Measurements from ENCODE around the gene LAMC2. TPM values are rescaled to one million over a fixed set of nuclear protein-coding genes. Genes with fewer than 3 reads are reported as not detected.
A peak's percentile ranks its signal among the peaks of the same experiment; 100 is the strongest.

LAMC2 gene
- total RNA-seq, 4 donors from 2014 or later = 11.2 to 32.6 (median 14.9) TPM

DNA sequence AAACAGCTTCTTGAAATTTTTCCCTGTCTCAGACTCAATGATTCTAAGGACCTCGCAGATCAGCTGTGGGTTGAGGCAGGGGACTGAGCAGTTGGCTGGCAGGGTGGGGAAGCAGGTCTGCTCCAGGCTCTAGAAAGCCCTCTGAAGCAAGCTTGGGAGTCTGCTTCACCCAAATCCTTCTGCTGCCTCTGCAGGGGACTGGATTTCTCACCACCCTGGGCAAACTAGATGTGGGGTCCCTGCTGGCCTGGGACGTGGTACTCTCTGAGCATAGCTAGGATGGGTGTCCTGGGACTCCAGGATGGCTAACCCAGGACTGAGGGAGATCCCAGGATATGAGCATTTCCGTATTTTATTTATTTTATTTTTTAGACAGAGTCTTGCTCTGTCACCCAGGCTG, 89.3 kb downstream of the LAMC2 start:
- intact Hi-C loops (cut with DNase I) = no loop called here
- DNase-seq (ENCODE audit: extremely low spot score) = no peak
- Histone ChIP-seq H3K27me3 (no peaks in the 10 kb centered on the region), H3K36me3 (no peaks in the 10 kb centered on the region), H3K4me1 (peaks cover 22 to 40% (median 25%) of the 10 kb centered on the region in 4 donors), H3K9me3 (no peaks in the 10 kb centered on the region), H3K4me3 (no peak overlapping the region), H3K27ac (replicated peaks in 1 of 4) (no peak overlapping the region)
- TF ChIP-seq, protein P1, sequence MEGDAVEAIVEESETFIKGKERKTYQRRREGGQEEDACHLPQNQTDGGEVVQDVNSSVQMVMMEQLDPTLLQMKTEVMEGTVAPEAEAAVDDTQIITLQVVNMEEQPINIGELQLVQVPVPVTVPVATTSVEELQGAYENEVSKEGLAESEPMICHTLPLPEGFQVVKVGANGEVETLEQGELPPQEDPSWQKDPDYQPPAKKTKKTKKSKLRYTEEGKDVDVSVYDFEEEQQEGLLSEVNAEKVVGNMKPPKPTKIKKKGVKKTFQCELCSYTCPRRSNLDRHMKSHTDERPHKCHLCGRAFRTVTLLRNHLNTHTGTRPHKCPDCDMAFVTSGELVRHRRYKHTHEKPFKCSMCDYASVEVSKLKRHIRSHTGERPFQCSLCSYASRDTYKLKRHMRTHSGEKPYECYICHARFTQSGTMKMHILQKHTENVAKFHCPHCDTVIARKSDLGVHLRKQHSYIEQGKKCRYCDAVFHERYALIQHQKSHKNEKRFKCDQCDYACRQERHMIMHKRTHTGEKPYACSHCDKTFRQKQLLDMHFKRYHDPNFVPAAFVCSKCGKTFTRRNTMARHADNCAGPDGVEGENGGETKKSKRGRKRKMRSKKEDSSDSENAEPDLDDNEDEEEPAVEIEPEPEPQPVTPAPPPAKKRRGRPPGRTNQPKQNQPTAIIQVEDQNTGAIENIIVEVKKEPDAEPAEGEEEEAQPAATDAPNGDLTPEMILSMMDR (IDR thresholded peaks at IDR 0.05) = no peak
- TF ChIP-seq POLR2A (IDR thresholded peaks at IDR 0.05; ENCODE audit: low read depth) = no peak
- no peak for TF ChIP-seq EP300 (IDR thresholded peaks at IDR 0.05)
- no peak for TF ChIP-seq POLR2AphosphoS5 (IDR thresholded peaks at IDR 0.05)
- 100% methylated on average over 3 of the region's 3 CpGs for WGBS

DNA sequence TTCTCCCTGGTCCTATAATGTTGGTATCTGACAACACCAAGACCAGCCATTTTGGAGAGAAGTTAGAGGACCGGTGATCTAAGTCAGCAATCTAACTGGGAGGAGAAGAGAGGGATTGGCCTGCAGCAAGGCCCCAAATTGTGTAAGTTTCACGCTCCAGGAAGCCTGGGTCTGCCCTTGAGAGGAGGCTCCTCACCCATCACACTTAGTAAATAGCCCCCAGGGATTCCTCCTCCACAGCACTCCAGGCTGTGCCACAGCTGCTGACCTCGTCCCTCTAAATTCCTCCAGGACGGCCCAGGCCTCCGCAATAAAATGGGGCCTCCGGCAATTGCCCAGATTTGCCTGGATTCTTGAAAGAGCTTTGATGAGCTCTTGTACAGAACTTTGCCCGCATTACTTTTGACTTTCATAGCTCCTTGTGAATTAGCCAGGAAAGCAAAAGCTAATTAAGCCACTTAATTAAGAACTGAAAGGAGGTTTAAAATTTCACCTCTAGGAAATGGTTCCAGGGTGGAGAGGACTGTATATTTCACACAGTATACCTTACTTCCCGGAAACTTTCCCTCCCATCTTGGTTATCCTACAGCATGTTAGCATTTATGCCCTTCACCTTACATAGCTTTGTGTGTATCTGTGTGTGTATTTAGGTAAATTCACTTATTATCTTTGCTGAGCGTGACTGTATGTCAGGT, 90.5 kb downstream of the LAMC2 start:
- no peak for DNase-seq (ENCODE audit: extremely low spot score)
- WGBS = over 99% methylated on average over 8 of the region's 9 CpGs
- no peaks in the 10 kb centered on the region for H3K9me3 ChIP-seq
- intact Hi-C loops (cut with DNase I) = no loop called here
- H3K27me3 ChIP-seq = no peaks in the 10 kb centered on the region
- H3K4me1 ChIP-seq = peaks cover 14 to 38% (median 23%) of the 10 kb centered on the region in 4 donors
- no peak overlapping the region for H3K27ac ChIP-seq (replicated peaks in 1 of 4)
- no peak overlapping the region for H3K4me3 ChIP-seq
- TF ChIP-seq EP300 (IDR thresholded peaks at IDR 0.05) (no peak), POLR2A (IDR thresholded peaks at IDR 0.05; ENCODE audit: low read depth) (no peak), POLR2AphosphoS5 (IDR thresholded peaks at IDR 0.05) (no peak)
- TF ChIP-seq, protein P1 (IDR thresholded peaks at IDR 0.05) = no peak
- no peaks in the 10 kb centered on the region for H3K36me3 ChIP-seq

DNA sequence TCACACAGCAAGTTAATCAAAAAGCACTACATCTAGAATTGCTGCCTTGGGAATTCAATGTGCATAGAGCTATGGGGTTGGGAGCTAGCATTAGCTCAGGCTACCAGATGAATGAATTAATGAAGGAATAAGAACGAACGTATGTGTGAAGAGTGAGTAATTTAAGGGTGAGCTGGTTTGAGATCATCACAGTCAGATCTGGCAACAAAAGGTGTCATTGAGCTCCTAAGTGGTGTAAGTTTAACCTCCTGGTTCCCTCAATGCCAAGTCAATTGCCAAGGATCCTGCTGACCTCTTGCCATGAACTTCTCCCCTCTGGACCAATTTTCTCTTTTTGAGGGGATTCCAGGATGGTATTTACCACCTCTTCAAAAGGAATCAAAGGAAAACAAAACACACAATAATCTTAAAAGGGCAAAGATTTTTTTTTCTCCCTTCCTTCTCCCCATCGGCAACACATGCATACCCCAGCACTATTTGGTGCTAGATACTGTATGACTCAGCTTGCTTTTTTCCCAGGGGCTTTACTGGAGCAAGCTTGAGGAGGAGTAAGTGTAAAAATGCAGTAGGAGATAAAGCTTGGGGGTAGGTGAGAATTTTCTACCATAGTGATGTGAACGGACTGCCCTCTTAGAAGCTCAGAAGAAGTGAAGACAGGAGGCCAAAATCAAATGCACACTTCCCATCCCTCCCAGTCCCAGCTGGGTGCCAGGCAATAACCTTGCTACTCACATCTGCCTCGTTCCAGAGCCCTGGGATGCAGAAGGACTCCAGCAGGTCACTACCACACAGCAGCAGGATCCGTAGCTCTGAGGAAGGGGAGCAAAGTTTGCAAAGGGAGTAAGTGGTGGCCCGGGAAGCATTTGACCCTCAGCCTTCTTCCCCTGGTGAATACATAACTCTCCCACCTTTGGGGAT, 92.0 kb downstream of the LAMC2 start:
- no peak for DNase-seq (ENCODE audit: extremely low spot score)
- Histone ChIP-seq H3K9me3 (no peaks in the 10 kb centered on the region), H3K27ac (replicated peaks in 1 of 4) (peak overlapping the region in 1 of 4 donors; percentile 3), H3K27me3 (no peaks in the 10 kb centered on the region), H3K4me1 (peaks cover 26 to 41% (median 33%) of the 10 kb centered on the region in 4 donors), H3K36me3 (no peaks in the 10 kb centered on the region), H3K4me3 (no peak overlapping the region)
- TF ChIP-seq EP300 (IDR thresholded peaks at IDR 0.05) = no peak
- TF ChIP-seq, protein P1 (IDR thresholded peaks at IDR 0.05) = no peak
- WGBS = 78% methylated on average over 6 of the region's 7 CpGs
- intact Hi-C loops (cut with DNase I) = no loop called here

DNA sequence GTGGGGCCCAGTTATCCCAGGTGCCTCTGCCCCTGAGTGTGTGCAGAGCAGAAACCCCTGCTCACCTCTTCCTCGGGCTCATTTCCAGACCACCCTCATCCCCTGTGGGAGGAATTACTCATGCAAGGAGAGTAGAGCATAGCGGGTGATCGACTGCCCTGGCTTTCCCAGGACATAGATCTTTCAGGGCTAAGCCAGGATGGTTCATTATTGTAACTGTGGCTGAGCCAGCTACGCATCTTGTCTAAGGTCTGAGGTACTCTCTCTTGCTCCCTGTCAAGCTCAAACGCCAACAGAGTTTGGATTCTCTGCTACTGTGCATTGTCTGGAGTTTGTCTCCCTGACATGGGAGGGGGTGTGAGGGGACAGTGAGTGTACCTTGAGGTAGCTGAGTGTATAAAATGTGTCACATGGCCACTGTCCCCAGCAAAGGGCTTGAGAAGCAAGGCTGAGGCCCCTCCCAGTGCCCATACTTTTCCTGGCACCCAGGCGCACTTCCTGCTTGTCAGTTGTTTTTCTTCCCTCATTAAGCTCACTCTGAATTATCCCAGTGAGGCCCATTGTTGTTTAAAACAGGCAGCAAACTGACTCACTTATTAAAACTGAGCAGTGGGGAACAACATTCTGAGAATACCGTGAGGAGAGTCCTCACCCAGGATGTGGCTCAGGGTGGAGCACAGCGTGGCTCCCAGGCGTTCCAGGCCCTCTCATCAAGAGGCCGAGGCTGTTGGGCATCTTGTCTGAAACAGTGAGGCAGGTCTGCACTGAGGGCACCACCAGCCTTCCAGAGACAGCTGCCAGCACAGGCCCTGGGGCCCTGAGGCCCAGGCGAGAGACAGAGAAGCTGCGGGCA, 92.9 kb downstream of the LAMC2 start:
- WGBS = 74% methylated on average over 8 of the region's 12 CpGs
- Histone ChIP-seq H3K27me3 (no peaks in the 10 kb centered on the region), H3K4me3 (no peak overlapping the region), H3K4me1 (peaks cover 32 to 39% (median 36%) of the 10 kb centered on the region in 4 donors), H3K9me3 (no peaks in the 10 kb centered on the region), H3K36me3 (no peaks in the 10 kb centered on the region), H3K27ac (replicated peaks in 1 of 4) (peak overlapping the region in 3 of 4 donors; percentile 3 to 46 (median 13))
- TF ChIP-seq POLR2A (IDR thresholded peaks at IDR 0.05; ENCODE audit: low read depth) (no peak), POLR2AphosphoS5 (IDR thresholded peaks at IDR 0.05) (no peak), EP300 (IDR thresholded peaks at IDR 0.05) (no peak)
- TF ChIP-seq, protein P1 (IDR thresholded peaks at IDR 0.05) = no peak
- no peak for DNase-seq (ENCODE audit: extremely low spot score)
- intact Hi-C loops (cut with DNase I) = no loop called here

Measured in esophagus muscularis mucosa (tissue), 4 donors.